Occipital lobe (tissue), 2 donors: Measurements from ENCODE around the gene STK25. TPM values are rescaled to one million over a fixed set of nuclear protein-coding genes. Genes with fewer than 3 reads are reported as not detected.

Source experiments
- DNase-seq: peaks from one replicate; lab custom pipeline; 2025; lab: John Stamatoyannopoulos, UW
- total RNA-seq: library from RNA; depleted of rRNA; stranded (reverse); fragments of >200 nt; gene quantifications from one replicate; pipeline ENCODE4 v1.2.3, GENCODE V29; 2014

STK25 gene
- 160 TPM for total RNA-seq

GRCh38 chr2:241508240-241509154 is at the start of gene STK25:
TSS of gene STK25 (minus strand) at chr2:241508584. CDS start at chr2:241508035, 549 bp downstream.
- peak; percentile 97 for DNase-seq

- DNase-seq, result no peak
Observed at GRCh38 chr2:241556746-241557145, 48.4 kb upstream of the STK25 start.

DNA sequence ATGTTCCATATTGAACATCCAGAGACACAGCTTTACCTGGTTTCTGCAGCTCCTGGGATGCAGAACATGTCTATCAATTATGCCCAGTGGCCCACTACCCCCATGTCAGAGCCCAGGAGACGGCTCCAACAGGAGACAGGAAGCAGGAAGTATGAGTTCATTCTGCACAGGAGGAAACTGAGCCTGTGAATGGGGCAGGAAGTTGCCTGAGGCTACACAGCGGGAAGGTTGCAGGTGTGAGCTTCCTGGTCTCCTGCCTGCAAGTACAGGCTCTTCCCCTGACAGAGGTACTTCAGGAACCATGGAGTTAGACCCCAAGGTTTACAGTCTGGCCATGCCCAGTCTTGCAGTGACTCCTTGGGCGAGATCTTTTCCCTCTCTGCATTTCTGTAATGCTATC is 47.3 kb upstream of the STK25 start:
- no peak for DNase-seq

DNA sequence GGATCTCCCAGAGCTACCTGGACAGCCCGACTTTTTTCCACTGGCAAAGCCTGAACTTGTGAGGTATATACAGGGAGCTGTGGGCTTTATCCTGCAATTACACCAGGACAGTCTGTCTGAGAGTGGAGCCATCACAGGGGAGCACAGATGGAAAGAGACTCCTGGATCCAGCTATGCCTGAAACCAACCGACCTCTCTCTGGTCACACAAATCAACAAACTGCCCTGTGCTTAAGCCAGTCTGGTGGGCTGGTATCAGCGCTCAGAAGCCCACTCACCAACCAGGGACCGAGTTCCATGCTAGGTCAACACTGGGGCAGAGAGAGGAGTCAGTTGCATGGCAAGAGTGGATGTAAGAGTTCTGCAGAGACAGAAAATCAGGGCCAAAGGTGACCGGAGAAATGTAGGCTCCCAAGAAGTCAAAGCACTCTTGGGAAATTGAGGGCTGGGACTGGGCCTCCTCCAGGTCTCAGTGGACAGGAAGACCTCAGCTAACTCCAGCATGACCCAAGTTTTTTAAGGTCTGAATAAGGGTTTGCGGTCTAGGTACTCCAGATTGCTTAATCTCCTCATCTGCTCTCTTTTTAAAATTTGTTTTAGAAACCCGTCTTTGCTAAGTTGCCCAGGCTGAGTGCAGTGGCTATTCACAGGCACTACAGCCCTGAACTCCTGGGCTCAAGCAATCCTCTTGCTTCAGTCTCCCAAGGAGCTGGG is 46.4 kb upstream of the STK25 start:
- no peak for DNase-seq

DNA sequence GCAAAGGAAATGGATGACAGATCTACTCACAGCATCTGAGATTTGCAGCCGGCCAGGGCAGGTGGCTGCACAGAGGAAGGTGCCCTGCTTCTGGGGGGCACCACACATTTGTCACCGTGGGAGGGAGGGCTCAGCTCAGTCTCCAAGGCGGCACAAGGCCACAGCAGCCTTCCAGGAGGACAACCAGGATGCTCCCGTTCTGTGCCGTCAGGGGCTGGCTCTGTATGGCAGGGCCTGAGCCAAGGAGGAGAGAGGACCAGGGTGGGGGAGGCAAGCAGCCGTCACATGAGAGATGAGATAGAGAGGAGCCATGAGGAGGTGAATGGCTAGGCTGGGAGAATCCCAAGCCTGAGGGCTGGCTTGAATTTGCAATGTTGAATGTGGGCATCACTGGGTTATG is 45.6 kb upstream of the STK25 start:
- no peak for DNase-seq

GRCh38 chr2:241553512-241553830 is 45.1 kb upstream of the STK25 start:
- no peak for DNase-seq

DNA sequence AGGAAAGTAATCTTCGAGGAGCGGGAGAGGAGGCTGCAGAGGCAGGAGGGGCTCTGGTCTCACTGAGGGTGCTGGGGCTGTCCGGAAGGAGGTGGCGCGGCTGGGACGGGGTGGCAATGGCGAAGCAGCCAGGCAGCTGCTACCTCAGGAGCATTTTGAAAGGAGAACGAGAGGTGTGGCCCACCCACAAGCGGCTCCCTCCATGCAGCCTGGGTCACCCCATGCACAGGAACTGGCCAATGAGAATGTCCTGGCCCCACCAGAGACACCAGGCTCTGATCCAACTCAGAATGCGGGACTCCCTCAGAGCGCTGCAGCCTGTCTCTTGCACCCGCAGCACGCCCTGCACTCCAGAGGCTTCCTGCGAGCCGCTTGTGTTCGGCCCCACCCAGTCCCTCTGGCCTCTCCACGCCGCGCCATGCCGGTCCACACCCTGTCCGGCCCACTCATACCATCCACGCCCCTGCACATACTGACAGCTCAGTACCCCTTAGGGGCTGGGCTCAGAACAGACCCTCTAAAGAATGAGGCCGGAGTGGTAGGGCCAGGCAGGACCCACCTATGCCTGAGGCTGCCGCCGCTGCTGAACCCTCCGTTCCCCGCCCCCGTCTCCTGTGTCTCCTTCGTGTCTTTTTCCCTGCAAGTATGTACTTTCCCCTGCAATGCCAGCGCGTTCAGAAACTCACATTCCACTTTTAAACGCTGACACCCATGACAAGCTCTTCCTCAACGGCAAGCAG is 43.8 kb upstream of the STK25 start:
- no peak for DNase-seq

GRCh38 chr2:241551599-241551997 is 43.2 kb upstream of the STK25 start:
- DNase-seq, result no peak

GRCh38 chr2:241550616-241551580 is 42.5 kb upstream of the STK25 start:
- no peak for DNase-seq

- DNase-seq, result no peak
Observed at GRCh38 chr2:241548451-241548835, 40.1 kb upstream of the STK25 start.

GRCh38 chr2:241547781-241548450 is 39.5 kb upstream of the STK25 start:
- DNase-seq, result no peak

DNA sequence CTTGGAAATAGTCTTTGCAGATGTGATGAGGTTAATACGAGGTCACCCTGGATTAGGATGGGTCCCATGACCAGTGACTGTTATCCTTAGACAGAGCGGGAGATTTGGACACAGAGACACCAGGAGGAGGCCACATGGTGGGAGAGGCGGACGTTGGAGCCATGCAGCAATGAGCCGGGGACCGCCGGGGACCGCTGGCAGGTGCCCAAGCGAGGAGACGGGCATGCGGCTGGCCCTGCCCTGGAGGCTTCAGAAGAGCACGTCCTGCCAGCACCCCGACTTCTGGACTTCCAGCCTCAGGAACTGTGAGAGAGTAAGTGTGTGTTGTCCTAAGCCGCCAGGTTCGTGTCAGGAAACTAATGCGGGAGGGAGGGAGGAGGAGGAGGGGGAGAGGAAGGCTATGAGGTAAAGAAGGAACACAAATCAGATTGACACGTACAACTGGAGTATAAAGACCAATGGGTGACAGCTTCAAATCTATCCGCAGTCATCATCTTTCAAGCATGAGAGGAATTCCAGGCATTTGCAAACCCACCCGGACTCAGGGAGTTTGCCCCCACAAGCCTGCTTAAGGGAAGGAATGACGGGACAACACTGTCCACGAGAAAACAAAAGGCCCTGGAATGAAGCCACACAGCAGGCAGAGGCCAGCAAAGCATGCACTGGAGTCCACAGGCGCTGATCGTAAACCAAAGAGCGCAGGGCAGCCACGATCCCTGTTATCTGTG is 38.6 kb upstream of the STK25 start:
- no peak for DNase-seq

- DNase-seq, result no peak
Observed at GRCh38 chr2:241545523-241546473, 37.4 kb upstream of the STK25 start.

- DNase-seq, result no peak
Observed at GRCh38 chr2:241545106-241545505, 36.7 kb upstream of the STK25 start.

- no peak for DNase-seq
Observed at GRCh38 chr2:241542278-241542605, 33.9 kb upstream of the STK25 start.

- DNase-seq, result no peak
Observed at GRCh38 chr2:241541564-241542277, 33.3 kb upstream of the STK25 start.

- peak; percentile 44 for DNase-seq
Observed at GRCh38 chr2:241540771-241541561, 32.6 kb upstream of the STK25 start.
